GM12873 (cell line): Measurements from ENCODE around the gene CYP19A1.

Experiments used
- CTCF ChIP-seq: IDR thresholded peaks from 2 replicates; pipeline ENCODE4 v1.5.1; 2012; ENCODE audit warnings: low read depth, mild to moderate bottlenecking, moderate library complexity, low read length, control low read depth; ENCODE audit not compliant: insufficient read depth; ENCODE audit errors: missing control alignments

The CYP19A1 gene

GRCh38 chr15:51315726-51316125, 22.7 kb downstream of the CYP19A1 start:
- TF ChIP-seq CTCF = no peak

- no peak for TF ChIP-seq CTCF
Observed at GRCh38 chr15:51314391-51315337, 23.7 kb downstream of the CYP19A1 start.

GRCh38 chr15:51313644-51314280, 24.6 kb downstream of the CYP19A1 start:
- TF ChIP-seq CTCF = no peak

GRCh38 chr15:51313074-51313393, 25.4 kb downstream of the CYP19A1 start:
- TF ChIP-seq CTCF = no peak

GRCh38 chr15:51312166-51313073, 26.0 kb downstream of the CYP19A1 start:
- no peak for TF ChIP-seq CTCF

GRCh38 chr15:51311510-51311909, 26.9 kb downstream of the CYP19A1 start:
- no peak for TF ChIP-seq CTCF

- TF ChIP-seq CTCF = no peak
Observed at GRCh38 chr15:51310064-51310463, 28.3 kb downstream of the CYP19A1 start.
